ENCODE measurements around the gene TMEM161A.

Gene TMEM161A

GRCh38 chr19:19078801-19079200 lies 59.5 kb downstream of the TMEM161A start:
- no peak for TF ChIP-seq ZNF274 (IDR thresholded peaks at IDR 0.05; ENCODE audit: low read depth, low read length)

DNA sequence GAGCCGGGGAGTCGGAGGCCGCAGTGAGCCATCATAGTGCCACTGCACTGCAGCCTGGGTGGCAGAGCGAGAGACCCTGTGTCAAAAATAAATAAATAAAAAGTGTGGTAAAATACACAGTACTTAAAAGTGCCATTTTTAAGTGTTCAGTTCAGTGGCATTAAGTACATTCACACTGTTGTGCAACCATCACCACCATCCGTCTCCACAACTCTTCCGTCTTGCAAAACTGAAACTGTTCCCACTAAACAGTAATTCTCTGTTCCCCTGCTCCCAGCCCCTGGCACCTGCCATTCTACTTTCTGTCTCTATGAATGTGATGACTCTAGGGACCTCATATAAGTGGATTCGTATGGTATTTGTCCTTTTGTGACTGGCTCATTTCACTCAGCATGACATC lies 61.2 kb downstream of the TMEM161A start:
- TF ChIP-seq ZNF274 (IDR thresholded peaks at IDR 0.05; ENCODE audit: low read depth, low read length), result no peak

More at GRCh38 chr19:19078801-19079200, 59.5 kb downstream of the TMEM161A start:
- H3K4me3 ChIP-seq (ENCODE audit: low read length), result no peak overlapping the region

DNA sequence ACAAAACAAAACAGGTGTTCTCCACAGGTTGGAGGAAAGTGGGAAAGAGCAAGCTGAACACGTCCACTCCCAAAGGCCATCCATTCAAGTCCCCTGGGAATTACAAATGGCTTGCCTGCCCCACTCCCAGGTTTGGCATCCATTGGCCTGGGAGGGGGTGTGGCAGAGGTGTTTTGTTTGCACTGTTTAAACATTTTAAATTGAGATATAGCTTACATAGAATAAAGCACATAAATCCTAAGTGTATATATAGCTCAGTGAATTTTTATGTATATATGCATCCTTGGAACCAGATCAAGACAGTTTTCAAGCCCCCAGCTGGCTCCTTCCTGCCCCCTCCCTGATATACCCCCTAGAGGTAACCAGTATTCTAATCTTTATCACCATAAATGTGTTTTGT lies 61.8 kb downstream of the TMEM161A start:
- no peak for TF ChIP-seq ZNF274 (IDR thresholded peaks at IDR 0.05; ENCODE audit: low read depth, low read length)
- no peak overlapping the region for H3K4me3 ChIP-seq (ENCODE audit: low read length)

More for the DNA sequence above, 61.2 kb downstream of the TMEM161A start:
- H3K4me3 ChIP-seq (ENCODE audit: low read length), result no peak overlapping the region

- no peak for TF ChIP-seq ZNF274 (IDR thresholded peaks at IDR 0.05; ENCODE audit: low read depth, low read length)
- no peak overlapping the region for H3K4me3 ChIP-seq (ENCODE audit: low read length)
These were observed 63.2 kb downstream of the TMEM161A start for GRCh38 chr19:19075126-19075525.

DNA sequence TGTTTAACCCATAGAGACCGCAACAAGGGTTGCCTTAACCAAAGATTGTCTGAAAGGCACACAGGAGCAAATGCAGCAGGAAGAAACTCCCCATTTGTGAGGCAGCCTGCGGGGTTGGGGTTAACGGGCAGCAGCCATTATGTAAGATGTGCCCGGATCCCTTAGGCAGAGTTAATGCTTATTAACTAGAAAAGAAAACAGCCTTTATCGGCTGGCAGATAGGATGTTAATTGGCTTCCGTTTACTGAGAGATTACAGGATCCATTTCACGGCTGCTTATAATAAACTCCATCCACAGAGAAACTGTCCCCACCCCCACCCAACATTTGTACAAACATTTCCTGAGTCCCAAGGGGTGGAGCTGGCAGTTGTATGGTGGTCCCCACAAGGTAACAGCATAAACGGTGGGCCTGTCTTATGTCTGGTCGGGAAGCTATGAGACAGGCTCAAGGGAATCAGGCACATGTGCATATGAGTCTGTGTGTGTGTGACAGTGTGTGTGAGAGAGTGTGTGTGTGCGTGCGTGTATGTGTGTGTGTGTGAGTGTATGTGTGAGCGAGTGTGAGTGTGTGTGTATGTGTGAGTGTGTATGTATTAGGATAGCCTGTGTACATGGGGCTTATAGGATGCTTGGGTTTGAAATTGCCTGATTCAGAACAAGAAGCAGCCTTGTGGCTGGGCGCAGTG lies 63.9 kb downstream of the TMEM161A start:
- TF ChIP-seq ZNF274 (IDR thresholded peaks at IDR 0.05; ENCODE audit: low read depth, low read length), result no peak
- no peak overlapping the region for H3K4me3 ChIP-seq (ENCODE audit: low read length)

DNA sequence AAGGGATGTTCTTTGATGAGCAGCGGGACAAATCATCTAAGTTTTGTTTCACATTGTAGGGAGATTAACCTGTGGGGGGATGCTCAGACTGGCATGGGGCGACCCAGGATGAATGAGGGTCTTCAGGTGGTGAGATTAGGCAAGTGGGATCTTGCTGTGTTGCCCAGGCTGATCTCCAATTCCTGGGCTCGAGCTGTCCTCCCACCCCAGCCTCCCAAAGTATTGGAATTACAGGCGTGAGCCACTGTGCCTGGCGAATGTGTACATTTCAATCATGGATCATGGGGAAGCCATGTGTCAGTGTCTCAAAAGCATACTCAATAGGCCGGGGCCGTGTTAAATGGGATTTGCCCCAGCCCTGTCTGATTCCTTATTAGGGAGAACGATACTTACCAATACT lies 66.4 kb downstream of the TMEM161A start:
- H3K4me3 ChIP-seq (ENCODE audit: low read length), result no peak overlapping the region
- TF ChIP-seq ZNF274 (IDR thresholded peaks at IDR 0.05; ENCODE audit: low read depth, low read length), result no peak
